ENCODE results near the gene LINC01488. TPM values are rescaled to one million over a fixed set of nuclear protein-coding genes. Genes with fewer than 3 reads are reported as not detected.

The LINC01488 gene
- total RNA-seq, 6 donors from 2014 or later, result not detected

GRCh38 chr11:69444381-69445130 lies 36.9 kb upstream of the LINC01488 start:
- Histone ChIP-seq H3K27me3 (no peaks in the 10 kb centered on the region), H3K27ac (peak overlapping the region; percentile 79 to 85 (median 82)), H3K4me3 (no peak overlapping the region), H3K4me1 (peaks cover 54 to 61% (median 59%) of the 10 kb centered on the region in 4 donors), H3K36me3 (no peaks in the 10 kb centered on the region), H3K9me3 (no peaks in the 10 kb centered on the region)
- peak; percentile 78 to 91 for ATAC-seq (ENCODE audit: low FRiP score in 2 of 2)
- WGBS, 2 donors, result 43 to 57% methylated on average over 31 of the region's 32 CpGs
- TF ChIP-seq CTCF (IDR thresholded peaks at IDR 0.05) (peak; percentile 12 to 71 (median 33)), POLR2A (IDR thresholded peaks at IDR 0.05) (no peak), POLR2AphosphoS5 (IDR thresholded peaks at IDR 0.05) (peak; percentile 52 to 78), EP300 (IDR thresholded peaks at IDR 0.05) (peak in 1 of 4 donors; percentile 85)
- DNase-seq, result peak; percentile 88 to 92

- Histone ChIP-seq H3K36me3 (no peaks in the 10 kb centered on the region), H3K4me3 (no peak overlapping the region), H3K9me3 (no peaks in the 10 kb centered on the region), H3K27ac (peak overlapping the region; percentile 79 to 85 (median 82)), H3K4me1 (peaks cover 59 to 67% (median 64%) of the 10 kb centered on the region in 4 donors), H3K27me3 (no peaks in the 10 kb centered on the region)
- ATAC-seq (ENCODE audit: low FRiP score in 2 of 2) (peak in 1 of 2 donors; percentile 4), DNase-seq (no peak)
- TF ChIP-seq CTCF (IDR thresholded peaks at IDR 0.05) (no peak), EP300 (IDR thresholded peaks at IDR 0.05) (no peak), POLR2AphosphoS5 (IDR thresholded peaks at IDR 0.05) (no peak), POLR2A (IDR thresholded peaks at IDR 0.05) (no peak)
- 54 to 56% methylated on average over 11 of the region's 11 CpGs for WGBS, 2 donors
These were observed 36.4 kb upstream of the LINC01488 start for GRCh38 chr11:69445131-69445470.

GRCh38 chr11:69446108-69446507 lies 35.4 kb upstream of the LINC01488 start:
- Histone ChIP-seq H3K4me1 (peaks cover 61 to 70% (median 67%) of the 10 kb centered on the region in 4 donors), H3K36me3 (no peaks in the 10 kb centered on the region), H3K27me3 (no peaks in the 10 kb centered on the region), H3K9me3 (no peaks in the 10 kb centered on the region), H3K27ac (no peak overlapping the region), H3K4me3 (no peak overlapping the region)
- DNase-seq, result no peak
- TF ChIP-seq POLR2AphosphoS5 (IDR thresholded peaks at IDR 0.05) (no peak), POLR2A (IDR thresholded peaks at IDR 0.05) (no peak)
- ATAC-seq (ENCODE audit: low FRiP score in 2 of 2), result no peak
- 66 to 71% methylated on average over 11 of the region's 11 CpGs for WGBS, 2 donors

- ATAC-seq (ENCODE audit: low FRiP score in 2 of 2) (no peak), DNase-seq (peak in 1 of 2 donors; percentile 51)
- 65 to 69% methylated on average over 7 of the region's 7 CpGs for WGBS, 2 donors
- H3K36me3 ChIP-seq, result no peaks in the 10 kb centered on the region
- H3K4me3 ChIP-seq, result no peak overlapping the region
- no peaks in the 10 kb centered on the region for H3K9me3 ChIP-seq
- H3K27me3 ChIP-seq, result no peaks in the 10 kb centered on the region
- peaks cover 56 to 63% (median 59%) of the 10 kb centered on the region in 4 donors for H3K4me1 ChIP-seq
- no peak for TF ChIP-seq POLR2A (IDR thresholded peaks at IDR 0.05)
- no peak for TF ChIP-seq POLR2AphosphoS5 (IDR thresholded peaks at IDR 0.05)
- TF ChIP-seq CTCF (IDR thresholded peaks at IDR 0.05), result no peak
- no peak for TF ChIP-seq EP300 (IDR thresholded peaks at IDR 0.05)
- no peak overlapping the region for H3K27ac ChIP-seq
These were observed 33.7 kb upstream of the LINC01488 start for GRCh38 chr11:69447786-69448185.

GRCh38 chr11:69448471-69449284 lies 32.8 kb upstream of the LINC01488 start:
- peaks cover 47 to 54% (median 50%) of the 10 kb centered on the region in 4 donors for H3K4me1 ChIP-seq
- peak overlapping the region; percentile 29 to 86 (median 62) for H3K27ac ChIP-seq
- no peak overlapping the region for H3K4me3 ChIP-seq
- TF ChIP-seq CTCF (IDR thresholded peaks at IDR 0.05) (no peak), POLR2AphosphoS5 (IDR thresholded peaks at IDR 0.05) (no peak), EP300 (IDR thresholded peaks at IDR 0.05) (no peak), POLR2A (IDR thresholded peaks at IDR 0.05) (no peak)
- no peaks in the 10 kb centered on the region for H3K36me3 ChIP-seq
- WGBS, 2 donors, result 70 to 75% methylated on average over 6 to 15 of the region's 15 CpGs
- DNase-seq (no peak), ATAC-seq (ENCODE audit: low FRiP score in 2 of 2) (no peak)
- no peaks in the 10 kb centered on the region for H3K27me3 ChIP-seq
- H3K9me3 ChIP-seq, result no peaks in the 10 kb centered on the region

All from upper lobe of left lung (tissue), 6 donors.